ENCODE results near the gene GM2A.
A peak's percentile ranks its signal among the peaks of the same experiment; 100 is the strongest.
"Not testable (repeated sequence)": the region's sequence is repeated elsewhere in the genome, so short reads cannot be mapped to it uniquely, and the experiment has no call there.

GM2A gene

DNA sequence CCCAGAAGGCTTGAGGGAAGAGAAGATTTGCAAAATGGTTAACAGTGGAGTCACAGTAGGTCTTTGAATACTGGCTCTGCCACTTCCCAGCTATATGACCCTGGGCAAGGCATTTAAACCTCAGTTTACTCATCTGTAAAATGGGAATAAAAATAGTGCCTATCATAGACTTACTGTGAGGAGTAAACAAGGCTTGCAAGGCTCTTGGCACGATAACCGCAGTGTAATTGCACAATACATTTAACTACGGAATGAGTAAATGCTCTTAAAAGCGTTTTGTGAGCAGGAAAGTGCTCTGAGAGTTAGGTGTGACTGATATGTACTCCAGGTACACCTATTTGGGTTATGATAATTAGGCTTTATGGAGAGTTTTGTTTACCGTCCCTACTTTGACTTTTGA lies 42.2 kb downstream of the GM2A start:
- DNase-seq = no peak

DNA sequence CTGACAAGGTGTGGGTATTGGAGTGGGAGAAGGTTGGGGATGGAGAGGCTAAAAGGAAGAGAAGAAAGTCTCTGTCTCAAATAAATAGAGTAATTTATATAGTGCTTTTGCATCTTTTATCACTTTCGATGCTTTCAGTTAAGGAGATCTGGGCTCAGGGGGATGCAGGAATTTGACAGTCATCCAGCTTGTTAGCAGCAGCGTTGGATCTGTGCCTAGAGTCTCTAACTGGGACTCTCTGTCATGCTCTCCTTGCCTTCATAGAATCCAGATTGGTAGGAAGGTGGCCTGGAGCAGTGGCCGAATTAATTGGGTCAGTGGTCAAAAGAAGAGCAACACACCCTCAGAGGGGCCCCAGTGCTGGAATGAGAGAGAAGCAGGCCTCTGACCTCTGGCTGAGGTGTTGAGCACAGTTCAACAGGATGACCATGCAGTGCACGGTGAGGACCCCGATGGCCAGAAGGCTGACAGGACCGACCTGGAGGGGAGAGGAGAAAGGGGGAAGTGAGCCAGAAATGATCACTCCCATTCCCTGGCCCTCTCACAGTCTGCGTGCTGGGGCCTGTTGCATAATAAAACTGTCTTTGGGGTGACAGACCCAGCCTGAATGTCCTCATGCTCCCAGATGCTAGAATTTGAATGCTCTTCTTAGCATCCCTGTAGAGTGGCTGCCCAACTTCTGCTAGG lies 42.9 kb downstream of the GM2A start:
- no peak for DNase-seq

DNA sequence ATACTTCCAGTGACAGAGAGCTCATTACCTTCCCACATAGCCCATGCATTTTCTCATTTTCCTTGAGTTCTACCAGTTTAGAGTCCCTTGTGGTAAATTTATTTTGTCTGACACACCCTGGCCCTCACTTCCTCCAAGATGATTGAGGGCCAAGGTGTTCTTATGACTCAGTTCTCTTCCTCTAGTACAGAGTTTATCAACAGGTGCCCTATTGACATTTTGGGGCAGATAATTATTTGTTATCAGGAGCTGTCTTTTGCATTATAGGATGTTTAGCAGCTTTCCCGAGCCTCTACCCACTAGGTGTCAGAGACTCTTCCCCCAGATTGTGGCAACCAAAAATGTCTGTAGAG lies 43.5 kb downstream of the GM2A start:
- no peak for DNase-seq

DNA sequence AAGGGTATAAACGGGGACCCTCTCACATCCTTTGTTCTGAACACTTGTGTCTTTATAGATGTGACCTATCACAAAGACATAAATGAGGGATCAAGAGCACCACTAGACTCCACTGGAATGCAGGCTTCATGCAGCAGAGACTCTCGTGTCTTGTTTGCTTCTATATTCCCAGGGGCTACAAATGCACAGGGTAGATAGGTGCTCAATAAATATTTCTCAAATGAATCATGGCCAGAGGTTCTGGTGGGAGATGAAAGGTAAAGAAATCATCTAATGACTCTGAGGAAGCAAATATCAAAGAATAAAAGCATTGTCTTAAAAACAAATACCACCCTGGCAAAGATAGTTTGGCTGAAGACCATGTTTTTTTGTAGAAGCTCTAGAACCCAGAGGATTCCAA lies 44.0 kb downstream of the GM2A start:
- no peak for DNase-seq

DNA sequence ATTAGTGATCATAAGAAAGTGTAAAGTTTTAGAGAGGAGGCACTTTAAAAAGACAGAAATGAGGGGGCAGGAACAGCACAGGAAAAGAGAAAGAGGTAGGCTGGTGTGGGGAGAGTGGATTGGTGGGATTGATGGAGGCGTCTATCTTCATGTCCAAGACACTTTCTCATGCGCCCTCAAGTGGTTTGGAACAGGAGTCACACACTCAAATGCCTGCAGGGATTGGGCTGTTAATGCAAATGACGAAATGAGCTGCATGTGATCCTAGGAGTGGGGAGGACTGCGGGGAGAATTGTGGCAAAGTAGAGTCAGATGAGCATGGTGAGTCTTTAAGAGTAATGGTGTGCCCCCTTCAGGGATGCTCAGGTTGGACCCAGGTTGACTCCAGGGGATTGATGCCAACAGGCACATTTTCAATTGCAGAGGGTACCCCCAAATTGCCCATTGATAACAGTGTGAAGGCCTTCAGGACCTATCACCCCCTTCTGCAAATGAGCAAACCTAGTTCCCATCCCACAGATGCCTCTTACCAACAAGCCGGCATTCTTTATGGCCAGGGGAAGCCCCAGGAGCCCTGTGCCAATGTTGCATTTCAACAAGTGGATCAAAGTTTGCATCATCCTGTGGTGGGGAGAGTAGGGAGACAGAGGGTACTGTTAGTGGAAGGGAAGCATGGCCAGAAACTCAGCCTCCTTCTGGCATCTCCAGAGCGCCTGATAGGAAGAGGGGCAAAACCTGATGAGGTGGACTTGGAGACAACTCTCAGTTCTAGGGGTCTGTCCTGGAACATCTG lies 45.3 kb downstream of the GM2A start:
- DNase-seq = peak; percentile 47

DNA sequence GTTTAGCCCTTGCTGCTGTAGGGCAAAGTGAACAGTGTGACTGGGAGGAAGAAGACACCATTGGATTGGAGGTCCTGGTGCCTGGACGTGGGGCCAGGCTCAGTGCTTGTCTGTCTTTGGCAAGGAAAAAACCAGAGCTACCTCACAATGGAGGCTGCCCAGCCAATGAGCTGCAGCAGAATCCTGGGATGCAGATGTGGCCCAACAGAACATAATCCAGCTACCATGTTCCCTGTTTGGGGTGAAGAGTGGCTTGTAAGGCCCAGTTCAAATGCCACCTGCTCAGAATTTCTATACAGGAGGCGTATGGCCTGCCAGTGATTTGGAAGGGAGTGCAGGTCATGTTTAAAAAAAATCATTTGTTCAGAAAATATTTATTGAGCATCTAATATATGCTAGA lies 50.7 kb downstream of the GM2A start, which contains the start of gene SLC36A3:
TSS of gene SLC36A3 (minus strand) at position 101 of the 400 bp plus-strand sequence. CDS start 412 bp downstream, outside the sequence.
- DNase-seq = no peak

DNA sequence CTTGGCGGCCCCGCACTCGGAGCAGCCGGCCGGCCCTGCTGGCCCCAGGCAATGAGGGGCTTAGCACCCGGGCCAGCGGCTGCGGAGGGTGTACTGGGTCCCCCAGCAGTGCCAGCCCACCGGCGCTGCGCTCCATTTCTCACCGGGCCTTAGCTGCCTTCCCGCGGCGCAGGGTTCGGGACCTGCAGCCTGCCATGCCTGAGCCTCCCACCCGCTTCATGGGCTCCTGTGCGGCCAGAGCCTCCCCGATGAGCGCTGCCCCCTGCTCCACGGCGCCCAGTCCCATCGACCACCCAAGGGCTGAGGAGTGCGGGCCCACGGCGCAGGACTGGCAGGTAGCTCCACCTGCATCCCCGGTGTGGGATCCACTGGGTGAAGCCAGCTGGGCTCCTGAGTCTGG lies 56.3 kb downstream of the GM2A start:
- not testable (repeated sequence) for DNase-seq

DNA sequence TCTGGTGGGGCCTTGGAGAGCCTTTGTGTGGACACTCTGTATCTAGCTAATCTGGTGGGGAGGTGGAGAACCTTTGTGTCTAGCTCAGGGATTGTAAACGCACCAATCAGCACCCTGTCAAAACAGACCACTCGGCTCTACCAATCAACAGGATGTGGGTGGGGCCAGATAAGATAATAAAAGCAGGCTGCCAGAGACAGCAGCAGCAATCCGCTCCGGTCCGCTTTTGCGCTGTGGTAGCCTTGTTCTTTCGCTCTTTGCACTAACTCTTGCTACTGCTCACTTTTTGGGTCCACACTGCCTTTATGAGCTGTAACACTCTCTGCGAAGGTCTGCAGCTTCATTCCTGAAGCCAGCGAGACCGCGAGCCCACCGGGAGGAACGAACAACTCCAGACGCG lies 56.8 kb downstream of the GM2A start:
- not testable (repeated sequence) for DNase-seq

DNA sequence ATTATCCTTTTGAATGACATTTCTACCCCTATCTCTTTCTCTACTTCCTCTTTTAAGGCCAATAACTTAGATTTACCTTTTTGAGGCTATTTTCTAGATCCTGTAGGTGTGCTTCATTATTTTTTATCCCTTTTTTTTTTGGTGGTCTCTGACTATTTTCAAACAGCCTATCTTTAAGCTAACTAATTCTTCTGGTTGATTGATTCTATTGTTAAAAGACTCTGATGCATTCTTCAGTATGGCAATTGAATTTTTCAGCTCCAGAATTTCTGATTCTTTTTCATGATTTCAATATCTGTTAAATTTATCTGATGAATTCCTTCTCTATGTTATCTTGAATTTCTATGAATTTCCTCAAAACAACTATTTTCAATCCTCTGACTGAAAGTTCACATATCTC lies 57.9 kb downstream of the GM2A start:
- DNase-seq = no peak

DNA sequence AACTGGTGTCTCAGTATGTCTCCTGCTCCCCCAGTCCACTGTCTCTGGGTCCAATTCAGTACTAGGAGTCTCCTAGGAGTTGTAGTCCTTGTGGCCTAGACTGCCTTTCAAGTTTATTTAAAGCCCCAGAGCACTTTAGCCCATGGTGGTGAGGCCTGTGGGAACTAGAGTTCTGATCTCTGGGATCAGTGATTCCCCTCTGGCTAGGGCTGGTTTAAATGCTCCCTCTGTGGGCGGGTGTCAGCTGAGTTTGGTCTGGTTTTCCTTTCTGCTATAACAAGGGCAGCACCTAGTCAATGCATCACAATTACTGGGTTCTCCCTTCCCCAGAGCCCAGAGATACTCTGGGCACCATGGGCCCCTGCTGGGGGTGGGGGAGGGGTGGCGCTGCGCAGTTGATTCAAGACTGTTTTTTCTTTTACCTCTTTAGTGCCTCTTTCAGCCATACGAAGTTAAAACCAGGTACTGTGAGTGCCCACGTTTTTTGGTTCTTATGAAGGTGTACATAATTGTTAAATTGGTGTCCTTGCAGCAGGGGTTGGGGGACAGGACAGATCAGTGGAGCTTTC lies 59.9 kb downstream of the GM2A start:
- no peak for DNase-seq

DNA sequence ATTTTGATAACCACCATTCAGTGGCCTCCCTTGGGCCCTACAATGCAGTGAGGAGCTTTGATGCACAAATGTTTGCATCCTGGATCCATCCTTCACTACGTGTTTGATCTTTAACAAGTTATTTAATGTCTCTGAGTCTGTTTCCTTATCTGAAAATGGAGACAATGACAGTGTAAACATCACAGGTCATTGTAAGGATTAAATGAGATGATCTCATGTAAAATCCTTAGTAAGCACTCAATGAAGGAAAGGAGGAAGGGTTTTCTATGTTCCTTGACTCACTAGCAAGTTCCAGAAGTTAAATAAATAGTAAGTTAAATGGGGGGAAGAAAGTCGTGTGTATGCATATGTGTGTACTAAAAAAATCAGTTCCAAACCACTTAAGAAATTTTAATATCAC lies 60.4 kb downstream of the GM2A start:
- DNase-seq = no peak

DNA sequence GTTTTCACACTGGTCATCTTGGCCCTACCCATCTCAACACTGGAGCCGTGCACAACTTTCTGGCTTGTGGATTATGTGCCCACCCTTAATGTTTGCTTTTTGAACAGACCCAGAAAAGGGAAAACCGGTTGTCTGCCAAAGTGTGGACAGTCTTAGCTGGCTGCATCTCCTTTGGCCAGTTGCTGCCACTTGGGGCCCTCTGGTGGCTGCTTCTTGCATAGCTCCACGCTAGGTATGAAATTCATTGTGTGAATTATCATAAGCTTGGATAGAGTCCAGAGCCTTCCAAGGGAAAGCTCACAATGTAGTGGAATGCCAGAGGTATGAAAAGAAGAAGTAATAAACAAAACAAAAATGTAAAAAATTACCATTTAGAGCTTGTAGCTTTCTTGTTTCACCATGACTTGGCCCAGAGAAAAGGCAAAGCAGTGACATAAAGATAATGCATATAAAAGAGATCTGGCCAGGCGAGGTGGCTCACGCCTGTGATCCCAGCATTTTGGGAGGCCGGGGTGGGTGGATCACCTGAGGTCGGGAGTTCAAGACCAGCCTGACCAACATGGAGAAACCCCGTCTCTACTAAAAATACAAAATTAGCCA lies 63.1 kb downstream of the GM2A start:
- DNase-seq = peak; percentile 67

DNA sequence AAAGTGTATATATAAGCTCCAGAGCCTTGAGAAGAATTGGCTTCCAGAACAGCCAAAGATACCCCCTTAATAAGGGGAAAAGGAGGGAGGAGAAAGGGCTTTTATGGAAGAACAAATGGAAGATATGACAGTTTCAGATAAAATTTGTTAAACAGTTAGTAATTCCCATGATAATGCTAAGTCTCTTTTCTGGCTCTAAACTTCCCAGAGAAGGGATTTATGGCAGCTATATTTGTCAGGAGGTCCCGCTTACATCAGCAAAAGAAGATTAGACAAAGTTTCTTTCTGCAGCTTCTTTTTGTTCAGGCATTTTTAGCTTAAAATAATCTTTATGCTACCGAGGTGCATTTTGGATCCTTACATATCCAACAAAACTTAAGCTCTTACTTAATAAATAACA lies 64.9 kb downstream of the GM2A start:
- no peak for DNase-seq

DNA sequence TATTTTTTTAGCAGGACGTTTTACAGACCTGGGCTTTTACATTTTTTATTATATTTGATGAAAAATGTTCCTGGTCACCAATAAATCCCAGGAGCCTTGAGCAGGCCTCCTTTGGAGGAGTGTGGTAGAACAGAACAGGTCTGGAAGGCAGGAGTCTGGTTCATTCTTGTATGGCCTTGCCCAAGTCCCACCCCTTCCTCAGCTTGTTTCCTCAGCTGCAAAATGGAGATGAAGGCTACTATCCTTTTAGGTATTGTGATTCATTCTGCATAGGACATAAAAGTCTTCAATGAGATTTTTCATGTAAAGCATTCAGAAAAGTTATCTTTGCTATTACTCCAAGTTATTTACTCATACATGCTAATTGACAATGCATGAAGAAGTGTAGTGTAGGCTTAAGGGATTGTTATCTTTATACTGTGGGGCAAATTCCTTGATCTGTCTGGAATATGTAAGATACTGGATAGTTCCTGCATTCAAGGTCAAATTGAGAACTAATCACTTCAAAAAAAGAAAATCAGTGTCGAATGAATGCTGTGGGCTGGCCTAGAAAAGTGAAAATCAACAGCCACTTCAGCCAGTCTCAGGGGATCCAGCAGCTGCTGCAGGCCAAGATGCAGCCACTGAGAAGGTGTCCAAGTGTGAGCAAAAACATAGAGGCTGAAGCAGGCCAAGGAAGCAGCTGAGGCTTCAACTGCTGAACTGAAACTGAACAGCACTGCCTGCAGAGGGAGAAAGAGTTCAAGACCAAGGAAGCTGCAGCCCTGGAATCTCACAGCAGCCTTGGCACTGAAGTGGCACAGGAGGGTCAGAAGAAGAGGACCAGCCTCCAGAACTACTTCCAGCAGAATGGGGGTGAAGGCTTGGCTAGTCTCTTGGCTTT lies 66.1 kb downstream of the GM2A start:
- no peak for DNase-seq

Measured in COR-L47 (cell line).